VCaP (cell line): Measurements from ENCODE around the gene IL31.
A peak's percentile ranks its signal among the peaks of the same experiment; 100 is the strongest.

Source experiments
- H3K27ac ChIP-seq: fragments of 450-650 bp; 2 replicates; pipeline ENCODE4 v1.5.1; 2017
- CTCF ChIP-seq: fragments of 450-650 bp; conservative IDR thresholded peaks from 2 replicates; pipeline ENCODE4 v1.5.1; 2017; ENCODE audit warnings: mild to moderate bottlenecking, moderate library complexity

IL31 gene

GRCh38 chr12:122199484-122200355 lies 25.7 kb upstream of the IL31 start:
- no peak overlapping the region for H3K27ac ChIP-seq
- TF ChIP-seq CTCF, result no peak

- no peak overlapping the region for H3K27ac ChIP-seq
- TF ChIP-seq CTCF, result no peak
Observed at GRCh38 chr12:122197612-122197966, 23.6 kb upstream of the IL31 start.

GRCh38 chr12:122195405-122195804 lies 21.4 kb upstream of the IL31 start:
- H3K27ac ChIP-seq, result no peak overlapping the region

GRCh38 chr12:122194804-122195203 lies 20.8 kb upstream of the IL31 start:
- TF ChIP-seq CTCF, result no peak
- H3K27ac ChIP-seq, result no peak overlapping the region

More at GRCh38 chr12:122195405-122195804, 21.4 kb upstream of the IL31 start:
- no peak for TF ChIP-seq CTCF

GRCh38 chr12:122192441-122192840 lies 18.4 kb upstream of the IL31 start:
- TF ChIP-seq CTCF, result no peak
- no peak overlapping the region for H3K27ac ChIP-seq

- peak; percentile 98 for TF ChIP-seq CTCF
Observed at GRCh38 chr12:122190842-122191668, 17.0 kb upstream of the IL31 start.

More at GRCh38 chr12:122190842-122191668, 17.0 kb upstream of the IL31 start:
- H3K27ac ChIP-seq, result no peak overlapping the region
